ENCODE data around the gene ZBTB22.
"Not testable (repeated sequence)": the region's sequence is repeated elsewhere in the genome, so short reads cannot be mapped to it uniquely, and the experiment has no call there.

ZBTB22 gene

DNA sequence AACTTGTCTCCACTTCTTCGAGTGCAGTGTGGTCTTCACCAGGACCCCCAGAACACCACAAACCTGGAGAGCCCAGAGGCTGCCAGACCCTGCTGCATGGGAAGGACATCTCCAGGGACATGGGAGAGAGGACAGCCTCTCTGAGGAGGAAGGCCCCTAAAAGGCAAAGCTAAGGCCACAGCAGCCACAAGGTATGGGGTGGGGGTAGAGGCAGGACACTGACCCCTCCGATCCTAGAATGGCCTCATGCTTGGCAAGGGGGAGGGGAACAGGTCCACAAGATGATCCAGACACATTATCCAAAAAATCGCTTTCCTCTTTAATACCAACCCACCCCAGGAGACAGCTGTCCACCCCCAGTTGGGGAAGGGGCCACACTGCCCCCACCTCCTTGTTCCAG is 38.7 kb downstream of the ZBTB22 start:
- DNase-seq = no peak

DNA sequence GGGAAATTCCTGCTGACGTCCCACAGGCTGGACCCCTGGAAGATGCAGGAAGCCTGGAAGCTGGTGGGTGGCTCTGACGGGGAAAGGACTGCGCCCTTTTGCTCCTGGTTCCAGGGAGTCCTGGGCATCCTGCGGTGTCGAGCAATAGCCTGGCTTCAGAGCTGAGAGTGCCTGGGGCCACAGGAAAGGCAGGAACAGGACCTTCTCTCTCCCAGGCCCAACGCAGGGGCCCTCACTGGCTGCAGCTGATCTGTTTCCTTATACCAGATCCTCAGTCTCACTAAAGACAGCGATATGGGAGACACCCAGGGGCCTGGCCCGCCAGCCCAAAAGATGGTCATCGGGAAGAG is 39.2 kb downstream of the ZBTB22 start:
- DNase-seq = peak; percentile 35

DNA sequence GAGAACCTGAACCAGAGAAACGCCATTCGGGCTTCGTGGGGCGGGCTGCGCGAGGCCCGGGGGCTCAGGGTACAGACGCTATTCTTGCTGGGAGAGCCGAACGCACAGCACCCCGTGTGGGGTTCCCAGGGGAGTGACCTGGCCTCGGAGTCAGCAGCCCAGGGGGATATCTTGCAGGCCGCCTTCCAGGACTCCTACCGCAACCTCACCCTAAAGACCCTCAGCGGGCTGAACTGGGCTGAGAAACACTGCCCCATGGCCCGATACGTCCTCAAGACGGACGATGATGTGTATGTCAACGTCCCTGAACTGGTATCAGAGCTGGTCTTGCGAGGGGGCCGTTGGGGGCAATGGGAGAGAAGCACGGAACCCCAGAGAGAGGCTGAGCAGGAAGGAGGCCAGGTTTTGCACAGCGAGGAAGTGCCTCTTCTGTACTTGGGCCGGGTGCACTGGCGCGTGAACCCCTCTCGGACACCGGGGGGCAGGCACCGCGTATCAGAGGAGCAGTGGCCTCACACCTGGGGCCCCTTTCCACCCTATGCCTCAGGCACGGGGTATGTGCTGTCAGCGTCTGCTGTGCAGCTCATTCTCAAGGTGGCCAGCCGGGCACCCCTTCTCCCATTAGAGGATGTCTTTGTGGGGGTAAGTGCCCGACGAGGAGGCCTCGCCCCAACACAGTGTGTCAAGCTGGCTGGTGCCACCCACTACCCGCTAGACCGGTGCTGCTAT is 39.7 kb downstream of the ZBTB22 start:
- no peak for DNase-seq

DNA sequence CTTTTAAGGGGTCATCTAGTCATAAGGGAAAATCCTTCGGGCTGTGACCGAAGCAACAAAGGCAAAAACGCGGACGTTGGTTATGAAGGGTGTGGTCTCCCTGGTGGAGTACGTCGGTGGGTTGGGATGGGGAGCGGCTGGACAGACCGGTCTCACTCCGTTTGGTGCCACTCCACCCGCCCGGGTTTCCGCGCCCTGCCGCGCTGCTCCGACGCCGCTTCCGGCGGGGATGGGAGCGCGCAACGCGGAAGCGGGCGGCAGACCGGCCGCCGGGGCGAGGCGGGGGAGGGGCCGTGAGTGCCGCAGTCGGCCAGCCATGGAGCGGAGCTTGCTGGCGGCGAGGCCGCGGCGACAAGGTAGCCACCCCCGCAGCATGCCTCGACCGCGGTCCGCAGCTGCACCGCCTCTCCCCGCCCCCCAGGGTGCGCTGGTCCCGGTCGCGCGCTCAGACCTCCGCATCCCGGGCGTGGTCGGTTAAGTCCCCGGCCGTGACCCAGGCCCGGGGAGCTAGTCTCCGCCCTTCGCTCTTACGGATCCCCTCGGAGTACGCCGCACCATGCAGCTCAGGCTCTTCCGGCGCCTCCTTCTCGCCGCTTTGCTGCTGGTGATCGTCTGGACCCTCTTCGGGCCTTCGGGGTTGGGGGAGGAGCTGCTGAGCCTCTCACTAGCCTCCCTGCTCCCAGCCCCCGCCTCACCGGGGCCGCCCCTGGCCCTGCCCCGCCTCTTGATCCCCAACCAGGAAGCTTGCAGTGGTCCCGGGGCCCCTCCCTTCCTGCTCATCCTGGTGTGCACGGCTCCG is 40.5 kb downstream of the ZBTB22 start, which contains the start of gene B3GALT4:
Gene B3GALT4 (plus strand): TSS at position 260 of the 799 bp plus-strand sequence. CDS start 297 bp downstream, at position 557.
- peak; percentile 96 for DNase-seq

DNA sequence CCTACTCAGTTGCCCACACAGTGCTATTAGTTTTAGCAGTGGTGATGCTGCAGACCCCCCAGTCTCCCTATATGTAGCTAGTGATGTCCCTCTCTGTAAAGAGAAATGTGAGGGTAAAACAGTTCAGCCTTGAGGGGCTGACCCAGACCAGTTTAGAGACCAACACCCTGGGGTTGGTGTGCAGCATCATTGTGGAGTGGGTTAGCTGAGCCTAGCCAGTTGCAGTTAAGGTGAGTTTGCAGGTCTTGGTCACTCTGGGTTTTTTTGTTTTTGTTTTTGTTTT is 41.0 kb downstream of the ZBTB22 start:
- DNase-seq = no peak

DNA sequence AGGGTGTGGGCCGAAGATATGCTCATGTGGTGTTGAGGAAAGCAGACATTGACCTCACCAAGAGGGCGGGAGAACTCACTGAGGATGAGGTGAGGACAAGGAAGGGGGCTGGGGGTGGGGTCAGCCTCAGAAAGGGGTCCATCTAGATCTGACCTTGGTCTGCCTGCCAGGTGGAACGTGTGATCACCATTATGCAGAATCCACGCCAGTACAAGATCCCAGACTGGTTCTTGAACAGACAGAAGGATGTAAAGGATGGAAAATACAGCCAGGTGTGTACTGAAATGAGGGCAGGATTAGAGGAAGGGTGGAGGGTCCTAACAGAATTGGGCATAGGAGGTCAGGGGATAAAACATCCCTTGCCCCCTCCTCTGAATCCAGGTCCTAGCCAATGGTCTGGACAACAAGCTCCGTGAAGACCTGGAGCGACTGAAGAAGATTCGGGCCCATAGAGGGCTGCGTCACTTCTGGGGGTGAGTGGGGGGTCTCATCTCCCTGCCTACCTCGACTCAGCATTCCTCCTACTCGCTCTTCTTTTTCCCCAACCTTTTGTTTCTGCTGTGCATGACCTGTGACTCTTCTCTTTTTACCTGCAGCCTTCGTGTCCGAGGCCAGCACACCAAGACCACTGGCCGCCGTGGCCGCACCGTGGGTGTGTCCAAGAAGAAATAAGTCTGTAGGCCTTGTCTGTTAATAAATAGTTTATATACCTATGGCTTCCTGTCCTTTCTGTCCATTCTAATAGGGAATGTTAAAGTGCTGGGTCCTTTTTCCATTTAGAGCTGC is 41.6 kb downstream of the ZBTB22 start:
- not testable (repeated sequence) for DNase-seq

DNA sequence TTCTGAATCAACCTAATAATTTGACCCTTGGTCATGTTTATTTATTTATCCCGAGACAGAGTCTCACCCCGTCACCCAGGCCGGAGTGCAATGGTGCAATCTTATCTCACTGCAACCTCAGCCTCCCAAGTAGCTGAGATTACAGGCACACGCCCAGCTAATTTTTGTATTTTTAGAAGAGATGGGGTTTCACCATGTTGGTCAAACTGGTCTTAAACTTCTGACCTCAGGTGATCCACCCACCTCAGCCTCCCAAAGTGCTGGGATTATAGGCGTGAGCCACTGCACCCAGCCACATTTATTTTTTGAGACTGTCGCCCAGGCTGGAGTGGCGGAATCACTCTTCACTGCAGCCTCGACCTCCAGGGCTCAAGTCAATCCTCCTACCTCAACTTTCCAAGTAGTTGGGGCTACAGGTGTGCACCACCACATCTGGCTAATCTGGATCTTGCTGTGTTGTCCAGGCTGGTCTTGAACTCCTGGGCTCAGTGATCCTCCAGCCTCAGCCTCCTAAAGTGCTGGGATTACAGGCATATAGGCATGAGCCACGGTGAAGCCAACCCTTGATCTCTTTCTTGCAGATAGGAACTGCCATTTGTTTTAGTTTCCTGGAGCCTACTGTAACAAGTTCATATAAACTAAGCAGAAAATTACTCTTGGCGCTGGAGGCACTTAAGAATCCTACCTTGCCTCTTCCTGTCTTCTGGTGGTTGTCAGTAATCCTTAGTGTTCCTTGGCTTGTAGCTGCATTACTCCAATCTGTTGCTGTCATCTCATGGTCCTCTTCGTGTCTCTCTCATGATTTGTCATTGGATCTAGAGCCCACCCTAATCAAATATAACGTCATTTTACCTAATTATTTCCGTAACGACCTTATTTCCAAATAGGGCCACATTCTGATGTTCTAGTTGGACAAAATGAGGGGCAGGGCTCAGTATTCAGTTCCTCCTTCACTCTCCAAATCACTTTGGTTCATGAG is 43.3 kb downstream of the ZBTB22 start:
- no peak for DNase-seq

DNA sequence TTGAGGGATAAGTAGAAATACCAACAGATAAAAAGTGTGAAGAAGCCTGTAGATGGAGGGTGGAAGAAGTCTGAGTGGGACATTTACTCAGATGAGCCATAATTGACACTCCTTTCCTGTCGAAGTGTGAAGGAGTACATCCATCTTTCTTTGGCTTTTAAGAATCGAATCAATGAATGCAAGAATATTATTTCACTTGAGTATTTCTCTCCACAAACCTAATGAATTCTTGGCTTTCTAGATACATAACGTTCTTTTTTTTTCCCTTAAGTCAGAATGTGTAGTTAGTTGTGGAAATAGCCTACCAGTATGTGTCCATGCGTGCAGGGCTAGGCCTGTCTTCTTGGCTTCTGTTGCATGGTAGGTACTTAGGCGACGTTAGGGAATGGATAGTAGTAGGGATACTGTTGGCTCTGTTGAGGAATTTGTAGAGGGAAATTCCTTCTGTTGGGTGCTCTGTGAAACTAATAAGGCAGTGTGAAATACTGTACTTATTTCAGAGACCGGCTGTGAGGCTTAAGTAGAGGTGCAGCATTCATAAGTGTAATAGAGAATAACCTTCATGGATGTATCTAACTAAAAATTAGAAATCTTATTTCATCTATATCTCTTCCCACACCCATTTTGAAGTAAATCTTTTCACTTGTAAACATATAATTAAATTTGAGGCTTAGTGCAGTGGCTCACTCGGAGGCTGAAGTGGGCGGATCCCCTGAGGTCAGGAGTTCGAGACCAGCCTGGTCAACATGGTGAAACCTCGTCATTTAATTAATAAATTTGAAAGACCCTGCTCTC is 44.2 kb downstream of the ZBTB22 start:
- no peak for DNase-seq

DNA sequence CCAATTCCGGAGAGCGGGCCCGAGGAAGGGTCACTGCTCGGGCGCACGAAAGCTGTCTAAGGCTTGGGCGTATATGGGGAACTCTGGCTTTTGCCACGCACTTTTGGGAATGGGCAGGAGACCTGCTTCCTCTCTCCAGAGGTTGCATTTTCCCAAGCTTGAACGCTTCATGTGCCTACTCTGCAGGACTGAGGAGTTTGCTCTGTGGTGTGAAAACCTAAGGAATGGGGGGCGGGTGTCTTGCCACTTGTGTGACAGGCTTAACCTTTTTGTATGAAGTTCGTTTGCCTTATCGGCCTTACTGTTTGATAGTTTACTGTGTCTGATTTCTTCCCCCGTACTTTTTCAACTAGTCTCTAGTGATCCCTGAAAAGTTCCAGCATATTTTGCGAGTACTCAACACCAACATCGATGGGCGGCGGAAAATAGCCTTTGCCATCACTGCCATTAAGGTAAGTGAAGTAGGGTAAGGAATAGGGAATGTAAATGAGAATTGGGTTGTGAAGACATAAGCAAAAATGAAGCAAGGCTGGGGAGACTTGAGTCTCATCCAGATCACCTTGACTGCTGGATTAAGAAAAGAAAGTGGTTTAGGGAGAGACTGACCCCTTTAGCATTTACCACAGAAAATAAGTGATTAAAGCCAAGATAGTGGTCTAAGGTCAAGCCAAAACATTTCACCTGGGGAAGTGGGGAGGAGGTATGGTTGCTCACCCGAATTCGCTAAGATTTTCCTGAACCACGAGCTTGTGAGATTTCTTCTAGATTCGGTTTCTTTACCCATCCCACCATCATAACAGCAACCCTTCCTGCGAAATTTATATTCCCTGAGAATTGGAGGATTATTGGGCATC is 45.0 kb downstream of the ZBTB22 start:
- no peak for DNase-seq

DNA sequence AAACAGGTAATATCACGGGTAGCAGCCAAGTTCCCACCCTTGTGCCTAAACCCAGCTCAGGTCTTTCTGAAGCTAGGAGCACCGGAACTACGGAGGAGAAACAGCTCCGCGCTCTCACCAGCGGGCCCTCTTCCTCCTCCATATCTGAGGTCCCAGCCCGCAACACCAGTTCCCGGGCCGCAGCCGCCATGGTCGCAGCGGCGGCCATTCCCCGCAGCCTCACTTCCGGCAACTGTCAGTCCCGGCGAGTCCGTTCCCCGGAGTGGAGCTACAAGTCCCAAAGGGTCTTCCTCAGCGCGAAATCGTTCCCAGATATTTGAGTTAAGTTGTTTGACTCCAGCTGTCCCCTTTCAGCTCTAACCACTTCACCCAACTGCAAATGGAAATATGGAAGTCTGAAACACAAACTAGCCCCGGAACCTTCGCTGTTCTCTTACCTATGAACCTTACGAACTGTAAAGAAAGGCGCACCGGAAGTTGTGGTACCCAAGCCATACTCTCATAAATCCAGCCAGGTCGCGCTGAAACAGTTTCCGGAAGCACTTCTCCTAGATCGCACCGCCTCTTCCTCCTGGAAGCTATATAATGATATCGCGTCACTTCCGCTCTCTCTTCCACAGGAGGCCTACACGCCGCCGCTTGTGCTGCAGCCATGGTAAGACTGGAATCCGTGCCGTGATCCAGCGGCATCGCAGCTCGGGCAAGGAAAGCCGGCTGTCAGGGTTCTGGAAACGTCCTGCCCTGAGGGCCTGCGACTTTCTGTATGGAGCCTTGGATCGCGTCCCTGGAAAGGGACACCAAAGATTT is 45.9 kb downstream of the ZBTB22 start, which contains the start of the genes RPS18 and VPS52:
Gene RPS18 (plus strand): TSS at position 608 of the 807 bp plus-strand sequence. CDS start 45 bp downstream, at position 653.
Gene VPS52 (minus strand): TSS at position 409 of the 807 bp plus-strand sequence. CDS start 201 bp downstream, at position 208.
- peak; percentile 99 for DNase-seq

DNA sequence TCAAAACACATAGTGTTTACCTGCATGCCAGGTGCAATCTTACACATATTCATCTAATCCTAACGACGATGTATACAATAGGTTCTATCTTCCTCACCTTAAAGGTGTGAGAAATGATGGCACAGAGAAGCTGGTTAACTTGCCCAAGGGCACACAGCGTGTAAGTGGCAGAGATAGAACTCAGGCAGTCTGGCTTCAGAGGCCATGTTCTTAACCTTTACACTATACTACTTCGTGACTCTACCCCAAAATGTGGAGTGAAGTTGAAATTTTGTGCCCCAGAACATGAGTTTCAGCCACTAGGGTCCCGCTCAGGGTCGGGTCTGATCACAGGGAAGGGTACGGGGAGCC is 46.5 kb downstream of the ZBTB22 start:
- no peak for DNase-seq

All from DMS53 (cell line).